HCT116 (cell line): ENCODE measurements around the gene RPUSD3.
A peak's percentile ranks its signal among the peaks of the same experiment; 100 is the strongest.

Experiments used
- ATF3 ChIP-seq: IDR thresholded peaks from 2 replicates; pipeline ENCODE4 v1.6.1; 2012
- CEBPB ChIP-seq: IDR thresholded peaks from 2 replicates; pipeline ENCODE4 v1.6.1; 2012; ENCODE audit warnings: low read depth
- EZH2 ChIP-seq: fragments of 200-600 bp; sonication (generic); IDR thresholded peaks from 2 replicates; pipeline ENCODE4 v1.6.1; 2017; ENCODE audit warnings: antibody characterized with exemption, mixed run types
- EZH2phosphoT487 ChIP-seq: fragments of 200-600 bp; IDR thresholded peaks from 2 replicates; pipeline ENCODE4 v1.6.1; 2018; ENCODE audit warnings: antibody characterized with exemption, borderline replicate concordance
- JUND ChIP-seq: IDR thresholded peaks from 2 replicates; pipeline ENCODE4 v1.6.1; 2012
- POLR2A ChIP-seq: IDR thresholded peaks from 2 replicates; pipeline ENCODE4 v1.7.0; 2011; ENCODE audit warnings: borderline replicate concordance; ENCODE audit not compliant: insufficient read depth, insufficient read length; ENCODE audit errors: extremely low read depth
- POLR2AphosphoS5 ChIP-seq: IDR thresholded peaks from 2 replicates; pipeline ENCODE4 v1.6.1; 2011; ENCODE audit warnings: mild to moderate bottlenecking, low read depth, low read length, moderate library complexity
- RAD21 ChIP-seq: IDR thresholded peaks from 2 replicates; pipeline ENCODE4 v1.6.1; 2012; ENCODE audit warnings: low read depth, mild to moderate bottlenecking
- REST ChIP-seq: IDR thresholded peaks from 2 replicates; pipeline ENCODE4 v1.6.1; 2012; ENCODE audit warnings: low read depth
- SP1 ChIP-seq: IDR thresholded peaks from 2 replicates; pipeline ENCODE4 v1.6.1; 2012; ENCODE audit warnings: low read depth
- YY1 ChIP-seq: IDR thresholded peaks from 2 replicates; pipeline ENCODE4 v1.6.1; 2011; ENCODE audit warnings: low read length, low read depth, moderate library complexity, mild to moderate bottlenecking; ENCODE audit not compliant: insufficient replicate concordance; ENCODE audit errors: extremely low read depth
- TF ChIP-seq, protein P1 (sequence below), 3 experiments: fragments of 200-600 bp in 1 of 3; sonication (generic) in 1 of 3; IDR thresholded peaks in 2 of 3; conservative IDR thresholded peaks in 1 of 3; 2 replicates each; pipeline ENCODE4 v1.5.1; 2012 to 2017; ENCODE audit warnings: low read depth in 2 of 3, low read length in 2 of 3, antibody characterized with exemption in 1 of 3, borderline replicate concordance in 1 of 3, control low read depth in 1 of 3, mild to moderate bottlenecking in 1 of 3, mixed read lengths in 1 of 3, mixed run types in 1 of 3, moderate library complexity in 1 of 3; ENCODE audit not compliant: insufficient read depth in 1 of 3

DNA sequence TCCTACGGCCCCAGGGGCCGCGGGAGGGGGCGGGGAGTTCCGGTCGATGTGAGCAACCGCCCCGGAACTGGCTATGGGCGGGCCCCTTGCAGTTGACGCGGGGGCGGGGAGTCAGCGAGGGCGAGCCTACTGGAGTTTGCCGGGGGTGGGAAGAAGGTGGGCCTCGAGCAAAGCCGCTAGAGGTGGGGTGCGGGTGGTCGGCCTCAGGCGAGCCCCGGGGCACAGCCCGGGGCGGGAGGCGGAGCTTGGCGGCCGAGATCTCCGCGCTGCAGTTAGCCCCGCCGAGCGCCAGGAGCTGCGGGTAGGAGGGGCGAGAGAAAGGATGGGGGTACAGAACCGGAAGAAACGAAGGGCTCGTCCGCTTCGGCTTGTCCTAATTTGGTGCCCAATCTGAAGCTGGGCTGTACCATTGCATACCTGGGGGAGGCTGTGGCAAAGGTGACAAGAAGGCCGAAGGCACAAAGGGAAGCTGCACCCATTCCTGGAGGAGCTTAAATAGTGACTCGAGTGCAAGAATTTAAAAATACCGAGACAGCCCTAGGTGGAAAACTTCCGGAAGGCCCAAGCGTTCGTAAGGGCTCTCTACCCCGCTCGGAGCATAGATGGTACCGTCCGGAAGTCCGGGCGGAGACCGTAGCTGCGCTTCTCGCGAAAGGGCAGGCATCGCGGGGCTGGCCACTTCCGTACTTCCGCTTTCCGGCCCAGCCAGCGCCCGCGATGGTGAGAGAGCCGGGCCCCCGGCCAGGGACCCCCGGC lies 51.2 kb downstream of the RPUSD3 start, which contains the start of the genes ARPC4 and TADA3:
- TF ChIP-seq POLR2A (no peak), EZH2 (no peak), YY1 (peak; percentile 36), JUND (peak; percentile 73), POLR2AphosphoS5 (peak; percentile 89), CEBPB (no peak), RAD21 (no peak), EZH2phosphoT487 (no peak), REST (no peak), ATF3 (no peak), SP1 (peak; percentile 70)
- TF ChIP-seq, protein P1, sequence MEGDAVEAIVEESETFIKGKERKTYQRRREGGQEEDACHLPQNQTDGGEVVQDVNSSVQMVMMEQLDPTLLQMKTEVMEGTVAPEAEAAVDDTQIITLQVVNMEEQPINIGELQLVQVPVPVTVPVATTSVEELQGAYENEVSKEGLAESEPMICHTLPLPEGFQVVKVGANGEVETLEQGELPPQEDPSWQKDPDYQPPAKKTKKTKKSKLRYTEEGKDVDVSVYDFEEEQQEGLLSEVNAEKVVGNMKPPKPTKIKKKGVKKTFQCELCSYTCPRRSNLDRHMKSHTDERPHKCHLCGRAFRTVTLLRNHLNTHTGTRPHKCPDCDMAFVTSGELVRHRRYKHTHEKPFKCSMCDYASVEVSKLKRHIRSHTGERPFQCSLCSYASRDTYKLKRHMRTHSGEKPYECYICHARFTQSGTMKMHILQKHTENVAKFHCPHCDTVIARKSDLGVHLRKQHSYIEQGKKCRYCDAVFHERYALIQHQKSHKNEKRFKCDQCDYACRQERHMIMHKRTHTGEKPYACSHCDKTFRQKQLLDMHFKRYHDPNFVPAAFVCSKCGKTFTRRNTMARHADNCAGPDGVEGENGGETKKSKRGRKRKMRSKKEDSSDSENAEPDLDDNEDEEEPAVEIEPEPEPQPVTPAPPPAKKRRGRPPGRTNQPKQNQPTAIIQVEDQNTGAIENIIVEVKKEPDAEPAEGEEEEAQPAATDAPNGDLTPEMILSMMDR (IDR thresholded peaks at IDR 0.05 in 2 of 3, conservative IDR thresholded peaks at IDR 0.05 in 1 of 3; ENCODE audit: borderline replicate concordance in 1 of 3, insufficient read depth in 1 of 3, low read depth in 2 of 3, low read length in 2 of 3): 0 out of 6 replicates have a peak, but pooled peaks of 1 of the 3 experiments have one; percentile 1
